ENCODE measurements around the gene ELOVL3.

Gene ELOVL3

DNA sequence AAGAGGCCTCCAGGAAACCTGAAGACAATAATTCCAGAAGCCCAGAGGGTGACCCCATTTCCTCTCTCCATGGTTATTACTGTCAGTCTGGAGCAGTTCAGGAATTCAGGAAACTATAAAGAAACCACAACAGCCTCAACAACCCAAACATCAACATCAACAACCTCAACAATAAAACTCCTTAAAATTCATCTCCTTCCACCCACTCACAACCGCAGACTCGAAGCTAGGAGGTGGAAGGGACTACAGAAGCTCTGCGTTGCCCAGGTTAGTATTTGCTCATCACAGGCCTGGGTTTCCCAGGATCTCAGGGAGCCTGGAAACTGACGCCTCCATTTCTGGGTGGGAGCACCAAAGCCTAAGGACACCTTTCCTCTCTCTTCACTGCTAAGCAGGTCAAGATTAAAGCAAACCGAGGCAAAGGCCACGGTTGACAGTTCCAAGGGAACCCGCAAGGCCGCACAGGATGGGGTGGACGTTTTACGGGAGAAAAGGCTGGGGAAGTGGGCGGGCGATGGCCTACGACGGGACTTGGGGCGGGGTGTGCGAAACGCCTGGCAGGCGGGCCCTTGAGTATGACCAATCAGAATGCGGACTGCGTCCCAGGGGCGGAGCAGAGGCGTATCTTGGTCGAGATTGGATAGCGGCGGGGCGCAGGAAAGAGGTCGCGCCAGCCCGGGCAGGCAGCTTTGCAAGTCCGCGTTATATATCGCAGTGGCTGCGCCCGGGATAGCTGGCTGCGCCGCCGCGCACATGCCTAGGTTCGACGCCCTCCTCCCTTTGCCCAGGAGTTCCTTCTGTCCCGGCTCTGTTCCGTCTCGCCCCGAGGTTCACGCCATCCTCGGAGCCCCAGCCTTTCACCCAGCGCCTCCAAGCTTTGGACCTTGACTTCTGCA lies at the start of gene ELOVL3:
Gene ELOVL3 (plus strand): TSS at position 654 of the 896 bp plus-strand sequence. CDS start 250 bp downstream, outside the sequence.
- no peak within 1 kb of the TSS for H3K4me3 ChIP-seq (ENCODE audit: low read depth in 1 of 2, low read length in 2 of 2)

DNA sequence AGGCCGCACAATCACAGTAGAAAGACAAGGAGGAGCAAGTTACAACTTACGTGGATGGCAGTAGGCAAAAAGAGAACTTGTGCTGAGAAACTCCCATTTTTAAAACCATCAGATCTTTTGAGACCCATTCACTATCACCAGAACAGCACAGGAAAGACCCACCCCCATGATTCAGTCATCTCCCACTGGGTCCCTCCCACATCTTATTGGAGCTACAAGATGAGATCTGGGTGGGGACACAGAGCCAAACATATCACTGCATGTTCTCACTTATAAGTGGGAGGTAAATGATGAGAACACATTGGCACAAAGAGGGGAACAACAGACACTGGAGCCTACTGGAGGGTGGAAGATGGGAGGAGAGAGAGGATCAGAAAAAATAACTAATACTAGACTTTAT lies 41.5 kb upstream of the ELOVL3 start:
- DNase-seq (no peak), ATAC-seq (ENCODE audit: insufficient read depth, low read depth) (no peak)
- H2AFZ ChIP-seq (ENCODE audit: low read depth, low read length): no peak overlapping the region
- TF ChIP-seq, protein P1, sequence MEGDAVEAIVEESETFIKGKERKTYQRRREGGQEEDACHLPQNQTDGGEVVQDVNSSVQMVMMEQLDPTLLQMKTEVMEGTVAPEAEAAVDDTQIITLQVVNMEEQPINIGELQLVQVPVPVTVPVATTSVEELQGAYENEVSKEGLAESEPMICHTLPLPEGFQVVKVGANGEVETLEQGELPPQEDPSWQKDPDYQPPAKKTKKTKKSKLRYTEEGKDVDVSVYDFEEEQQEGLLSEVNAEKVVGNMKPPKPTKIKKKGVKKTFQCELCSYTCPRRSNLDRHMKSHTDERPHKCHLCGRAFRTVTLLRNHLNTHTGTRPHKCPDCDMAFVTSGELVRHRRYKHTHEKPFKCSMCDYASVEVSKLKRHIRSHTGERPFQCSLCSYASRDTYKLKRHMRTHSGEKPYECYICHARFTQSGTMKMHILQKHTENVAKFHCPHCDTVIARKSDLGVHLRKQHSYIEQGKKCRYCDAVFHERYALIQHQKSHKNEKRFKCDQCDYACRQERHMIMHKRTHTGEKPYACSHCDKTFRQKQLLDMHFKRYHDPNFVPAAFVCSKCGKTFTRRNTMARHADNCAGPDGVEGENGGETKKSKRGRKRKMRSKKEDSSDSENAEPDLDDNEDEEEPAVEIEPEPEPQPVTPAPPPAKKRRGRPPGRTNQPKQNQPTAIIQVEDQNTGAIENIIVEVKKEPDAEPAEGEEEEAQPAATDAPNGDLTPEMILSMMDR (IDR thresholded peaks at IDR 0.05; ENCODE audit: borderline replicate concordance, extremely low read depth, low read length, poor library complexity, severe bottlenecking): no peak
- no peak for TF ChIP-seq EZH2 (IDR thresholded peaks at IDR 0.05; ENCODE audit: borderline replicate concordance, low read depth, low read length, severe bottlenecking)
- no peak overlapping the region for H3K9ac ChIP-seq (ENCODE audit: low read depth, low read length)
- H3K27me3 ChIP-seq (ENCODE audit: insufficient read depth, low read length, poor library complexity): no peaks in the 10 kb centered on the region
- H3K4me2 ChIP-seq (ENCODE audit: insufficient read depth, low read length): no peak overlapping the region
- H3K4me3 ChIP-seq (ENCODE audit: low read depth in 1 of 2, low read length in 2 of 2): no peak overlapping the region
- H4K20me1 ChIP-seq (ENCODE audit: insufficient read depth, low read length): no peaks in the 10 kb centered on the region
- no peaks in the 10 kb centered on the region for H3K36me3 ChIP-seq (ENCODE audit: insufficient read depth, low read length)
- no peak overlapping the region for H3K27ac ChIP-seq (ENCODE audit: low read length)
- no peaks in the 10 kb centered on the region for H3K9me3 ChIP-seq (ENCODE audit: insufficient read depth, low read length, severe bottlenecking)
- peaks cover 5% of the 10 kb centered on the region for H3K4me1 ChIP-seq (ENCODE audit: insufficient read depth, low read length)
- no peaks in the 10 kb centered on the region for H3K79me2 ChIP-seq (ENCODE audit: insufficient read depth, low read length)

More for the DNA sequence above, at the start of gene ELOVL3:
- ATAC-seq (ENCODE audit: insufficient read depth, low read depth): peak; percentile 93
- Histone ChIP-seq H3K4me2 (ENCODE audit: insufficient read depth, low read length) (peak within 1 kb of the TSS; percentile 27; the same call in 1 of the 2 replicates), H3K9ac (ENCODE audit: low read depth, low read length) (no peak within 1 kb of the TSS), H3K36me3 (ENCODE audit: insufficient read depth, low read length) (no peaks in the 10 kb centered on the region), H4K20me1 (ENCODE audit: insufficient read depth, low read length) (no peaks in the 10 kb centered on the region), H3K79me2 (ENCODE audit: insufficient read depth, low read length) (no peaks in the 10 kb centered on the region), H3K27me3 (ENCODE audit: insufficient read depth, low read length, poor library complexity) (peaks cover 23% of the 10 kb centered on the region), H3K27ac (ENCODE audit: low read length) (no peak within 1 kb of the TSS), H3K9me3 (ENCODE audit: insufficient read depth, low read length, severe bottlenecking) (no peaks in the 10 kb centered on the region), H2AFZ (ENCODE audit: low read depth, low read length) (no peak within 1 kb of the TSS; the same call in none of the 2 replicates), H3K4me1 (ENCODE audit: insufficient read depth, low read length) (peaks cover 6% of the 10 kb centered on the region)
- TF ChIP-seq, protein P1 (IDR thresholded peaks at IDR 0.05; ENCODE audit: borderline replicate concordance, extremely low read depth, low read length, poor library complexity, severe bottlenecking): no peak
- TF ChIP-seq EZH2 (IDR thresholded peaks at IDR 0.05; ENCODE audit: borderline replicate concordance, low read depth, low read length, severe bottlenecking): no peak
- DNase-seq: peak; percentile 85

- no peaks in the 10 kb centered on the region for H4K20me1 ChIP-seq (ENCODE audit: insufficient read depth, low read length)
- no peaks in the 10 kb centered on the region for H3K79me2 ChIP-seq (ENCODE audit: insufficient read depth, low read length)
- H3K9me3 ChIP-seq (ENCODE audit: insufficient read depth, low read length, severe bottlenecking): no peaks in the 10 kb centered on the region
- H2AFZ ChIP-seq (ENCODE audit: low read depth, low read length): no peak overlapping the region
- TF ChIP-seq EZH2 (IDR thresholded peaks at IDR 0.05; ENCODE audit: borderline replicate concordance, low read depth, low read length, severe bottlenecking): no peak
- TF ChIP-seq, protein P1 (IDR thresholded peaks at IDR 0.05; ENCODE audit: borderline replicate concordance, extremely low read depth, low read length, poor library complexity, severe bottlenecking): no peak
- H3K4me3 ChIP-seq (ENCODE audit: low read depth in 1 of 2, low read length in 2 of 2): no peak overlapping the region
- no peak overlapping the region for H3K9ac ChIP-seq (ENCODE audit: low read depth, low read length)
- no peak overlapping the region for H3K27ac ChIP-seq (ENCODE audit: low read length)
- no peak for DNase-seq
- no peaks in the 10 kb centered on the region for H3K36me3 ChIP-seq (ENCODE audit: insufficient read depth, low read length)
- H3K27me3 ChIP-seq (ENCODE audit: insufficient read depth, low read length, poor library complexity): no peaks in the 10 kb centered on the region
- H3K4me2 ChIP-seq (ENCODE audit: insufficient read depth, low read length): no peak overlapping the region
- no peak for ATAC-seq (ENCODE audit: insufficient read depth, low read depth)
- peaks cover 6% of the 10 kb centered on the region for H3K4me1 ChIP-seq (ENCODE audit: insufficient read depth, low read length)
Measured at GRCh38 chr10:102185272-102185671, 40.8 kb upstream of the ELOVL3 start.
